ENCODE results near the gene PNRC1.
"Not testable (repeated sequence)": the region's sequence is repeated elsewhere in the genome, so short reads cannot be mapped to it uniquely, and the experiment has no call there.

The PNRC1 gene

DNA sequence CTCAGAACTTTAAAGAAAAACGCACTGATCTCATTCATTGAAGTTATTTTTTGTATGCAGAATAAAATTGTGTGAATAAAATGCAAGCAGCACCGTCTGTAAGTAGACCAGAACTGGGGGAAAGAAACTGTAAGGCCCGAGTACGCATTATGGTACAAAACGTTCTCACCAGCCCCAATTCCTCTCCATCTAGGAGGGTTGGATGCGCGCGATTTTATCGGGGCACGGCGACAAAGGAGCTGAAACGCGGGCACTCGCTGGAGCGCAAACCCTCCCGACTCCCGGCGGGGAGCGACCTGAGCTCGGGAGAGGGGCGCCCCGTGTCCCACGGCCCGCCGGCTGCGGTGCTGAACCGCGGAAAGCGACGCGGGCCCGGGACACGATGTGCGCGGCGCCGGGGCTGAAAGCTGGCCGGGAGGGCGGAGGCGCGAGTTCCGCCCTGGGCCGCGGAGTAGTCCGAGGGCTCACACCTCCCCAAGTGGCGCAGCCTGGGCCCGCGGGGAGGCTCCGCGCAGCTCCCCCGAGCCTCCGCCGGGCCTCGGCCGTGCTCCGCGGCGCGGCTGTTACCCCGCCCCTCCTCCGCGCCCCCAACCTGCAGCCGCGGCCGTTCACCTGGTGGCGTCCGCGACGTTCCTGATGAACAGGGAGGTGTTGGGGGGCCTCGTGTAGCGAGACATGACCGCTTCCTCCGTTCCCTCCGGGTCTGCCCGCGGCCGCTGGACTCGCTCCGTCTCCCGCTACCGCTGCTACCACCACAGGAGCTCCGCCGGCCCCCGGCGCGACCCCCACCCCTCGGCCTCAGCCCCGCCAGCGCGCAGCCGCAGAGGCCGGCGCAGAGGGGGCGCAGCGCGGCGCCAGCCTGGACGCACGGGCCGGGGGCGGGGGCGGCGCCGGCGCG, 36.9 kb downstream of the PNRC1 start, which contains the start of gene SRSF12:
Gene SRSF12, minus strand, starts transcription at position 861 of the 898 bp plus-strand sequence. Its CDS starts 184 bp downstream, at position 677.
- DNase-seq (ENCODE audit: extremely low read depth, insufficient read length) = peak; percentile 62
- peak within 1 kb of the TSS; percentile 56 for H3K4me3 ChIP-seq (replicated peaks; ENCODE audit: low read depth, low read length)
- TF ChIP-seq, protein P1, sequence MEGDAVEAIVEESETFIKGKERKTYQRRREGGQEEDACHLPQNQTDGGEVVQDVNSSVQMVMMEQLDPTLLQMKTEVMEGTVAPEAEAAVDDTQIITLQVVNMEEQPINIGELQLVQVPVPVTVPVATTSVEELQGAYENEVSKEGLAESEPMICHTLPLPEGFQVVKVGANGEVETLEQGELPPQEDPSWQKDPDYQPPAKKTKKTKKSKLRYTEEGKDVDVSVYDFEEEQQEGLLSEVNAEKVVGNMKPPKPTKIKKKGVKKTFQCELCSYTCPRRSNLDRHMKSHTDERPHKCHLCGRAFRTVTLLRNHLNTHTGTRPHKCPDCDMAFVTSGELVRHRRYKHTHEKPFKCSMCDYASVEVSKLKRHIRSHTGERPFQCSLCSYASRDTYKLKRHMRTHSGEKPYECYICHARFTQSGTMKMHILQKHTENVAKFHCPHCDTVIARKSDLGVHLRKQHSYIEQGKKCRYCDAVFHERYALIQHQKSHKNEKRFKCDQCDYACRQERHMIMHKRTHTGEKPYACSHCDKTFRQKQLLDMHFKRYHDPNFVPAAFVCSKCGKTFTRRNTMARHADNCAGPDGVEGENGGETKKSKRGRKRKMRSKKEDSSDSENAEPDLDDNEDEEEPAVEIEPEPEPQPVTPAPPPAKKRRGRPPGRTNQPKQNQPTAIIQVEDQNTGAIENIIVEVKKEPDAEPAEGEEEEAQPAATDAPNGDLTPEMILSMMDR (IDR thresholded peaks at IDR 0.05; ENCODE audit: insufficient read depth, low read length, poor library complexity, severe bottlenecking) = no peak
- no peaks in the 10 kb centered on the region for H3K36me3 ChIP-seq (ENCODE audit: control insufficient read depth, insufficient read depth, low read length)
- H3K27me3 ChIP-seq (replicated peaks; ENCODE audit: control insufficient read depth, insufficient read depth, low read length) = no peaks in the 10 kb centered on the region

DNA sequence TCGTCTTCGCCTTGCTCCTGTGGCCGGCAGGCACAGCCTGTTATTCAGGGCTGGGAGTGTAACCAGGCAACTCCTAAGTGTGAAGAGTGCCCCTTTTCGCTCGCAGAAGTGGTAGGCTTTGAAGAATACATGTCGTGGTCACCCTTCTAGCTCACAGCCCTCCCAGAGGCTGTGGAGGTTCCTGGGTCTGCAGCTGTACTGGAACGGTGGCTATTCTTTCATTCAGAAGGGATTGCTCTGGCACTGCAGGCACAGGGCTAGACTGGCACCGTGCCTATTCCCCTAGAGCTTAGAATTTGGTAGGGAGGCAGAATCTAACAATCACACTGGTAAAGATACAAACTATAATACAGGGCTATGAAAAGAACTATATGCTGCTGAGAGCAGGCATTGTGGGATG, 38.4 kb downstream of the PNRC1 start:
- no peak overlapping the region for H3K4me3 ChIP-seq (replicated peaks; ENCODE audit: low read depth, low read length)
- no peaks in the 10 kb centered on the region for H3K36me3 ChIP-seq (ENCODE audit: control insufficient read depth, insufficient read depth, low read length)
- TF ChIP-seq, protein P1 (IDR thresholded peaks at IDR 0.05; ENCODE audit: insufficient read depth, low read length, poor library complexity, severe bottlenecking) = no peak
- H3K27me3 ChIP-seq (replicated peaks; ENCODE audit: control insufficient read depth, insufficient read depth, low read length) = no peaks in the 10 kb centered on the region
- DNase-seq (ENCODE audit: extremely low read depth, insufficient read length) = no peak

DNA sequence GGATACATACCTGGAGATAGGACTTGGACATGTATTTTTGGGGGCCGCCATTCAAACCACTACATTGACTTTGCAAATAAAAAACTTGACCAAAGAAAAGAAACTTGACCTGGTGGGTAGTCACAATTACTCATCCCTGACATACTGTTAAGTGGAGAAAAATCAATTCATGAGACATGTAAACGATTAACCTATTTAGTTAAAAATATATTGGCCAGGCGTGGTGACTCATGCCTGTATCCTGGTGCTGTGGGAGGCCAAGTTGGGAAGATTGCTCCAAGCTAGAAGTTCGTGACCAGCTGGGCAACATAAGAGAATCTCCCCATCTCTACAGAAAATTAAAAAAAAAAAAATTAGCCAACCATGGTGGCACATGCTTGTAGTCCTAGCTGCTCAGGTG, 39.8 kb downstream of the PNRC1 start:
- H3K36me3 ChIP-seq (ENCODE audit: control insufficient read depth, insufficient read depth, low read length) = no peaks in the 10 kb centered on the region
- DNase-seq (ENCODE audit: extremely low read depth, insufficient read length) = no peak
- no peak overlapping the region for H3K4me3 ChIP-seq (replicated peaks; ENCODE audit: low read depth, low read length)
- no peaks in the 10 kb centered on the region for H3K27me3 ChIP-seq (replicated peaks; ENCODE audit: control insufficient read depth, insufficient read depth, low read length)
- TF ChIP-seq, protein P1 (IDR thresholded peaks at IDR 0.05; ENCODE audit: insufficient read depth, low read length, poor library complexity, severe bottlenecking) = no peak

DNA sequence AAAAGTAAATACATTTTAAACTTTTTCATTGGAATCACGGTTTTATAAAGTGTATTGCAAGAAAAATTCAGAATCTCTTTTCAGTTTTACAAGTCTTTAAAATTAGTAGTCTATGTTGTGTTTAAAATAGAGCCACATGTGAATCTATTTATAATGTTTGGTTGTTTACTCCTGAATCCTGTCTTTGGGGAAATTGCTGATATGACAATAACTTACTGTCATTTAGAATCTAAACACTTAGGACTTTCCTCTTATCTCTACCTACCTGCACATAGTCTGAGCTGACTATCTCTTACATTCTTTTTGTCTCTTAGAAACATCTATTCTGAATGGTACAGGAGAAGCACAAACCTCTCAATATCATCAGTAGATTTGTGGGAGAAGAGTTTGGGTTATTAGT, 41.4 kb downstream of the PNRC1 start:
- Histone ChIP-seq H3K27me3 (replicated peaks; ENCODE audit: control insufficient read depth, insufficient read depth, low read length) (no peaks in the 10 kb centered on the region), H3K36me3 (ENCODE audit: control insufficient read depth, insufficient read depth, low read length) (no peaks in the 10 kb centered on the region), H3K4me3 (replicated peaks; ENCODE audit: low read depth, low read length) (no peak overlapping the region)
- DNase-seq (ENCODE audit: extremely low read depth, insufficient read length) = no peak
- TF ChIP-seq, protein P1 (IDR thresholded peaks at IDR 0.05; ENCODE audit: insufficient read depth, low read length, poor library complexity, severe bottlenecking) = no peak

DNA sequence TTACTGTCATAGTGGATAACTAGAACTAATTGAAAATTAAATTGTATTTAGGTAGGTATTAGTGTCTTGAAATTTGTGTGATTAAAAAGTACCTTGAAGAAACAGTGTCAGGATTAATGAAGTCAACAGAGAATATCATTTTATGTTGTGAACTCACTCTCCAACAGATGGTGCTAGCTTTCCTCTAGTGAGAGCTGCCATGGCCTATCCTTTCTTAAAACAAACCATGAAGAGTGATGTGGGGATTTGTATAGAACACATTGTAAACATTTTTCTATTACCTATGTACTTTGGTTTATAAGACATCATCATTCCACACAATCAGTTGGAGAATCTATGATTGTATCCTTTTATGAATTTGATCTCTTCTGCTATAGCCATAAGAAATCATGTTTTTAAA, 42.1 kb downstream of the PNRC1 start:
- DNase-seq (ENCODE audit: extremely low read depth, insufficient read length) = no peak
- Histone ChIP-seq H3K36me3 (ENCODE audit: control insufficient read depth, insufficient read depth, low read length) (no peaks in the 10 kb centered on the region), H3K4me3 (replicated peaks; ENCODE audit: low read depth, low read length) (no peak overlapping the region), H3K27me3 (replicated peaks; ENCODE audit: control insufficient read depth, insufficient read depth, low read length) (no peaks in the 10 kb centered on the region)
- TF ChIP-seq, protein P1 (IDR thresholded peaks at IDR 0.05; ENCODE audit: insufficient read depth, low read length, poor library complexity, severe bottlenecking) = peak; percentile 59

DNA sequence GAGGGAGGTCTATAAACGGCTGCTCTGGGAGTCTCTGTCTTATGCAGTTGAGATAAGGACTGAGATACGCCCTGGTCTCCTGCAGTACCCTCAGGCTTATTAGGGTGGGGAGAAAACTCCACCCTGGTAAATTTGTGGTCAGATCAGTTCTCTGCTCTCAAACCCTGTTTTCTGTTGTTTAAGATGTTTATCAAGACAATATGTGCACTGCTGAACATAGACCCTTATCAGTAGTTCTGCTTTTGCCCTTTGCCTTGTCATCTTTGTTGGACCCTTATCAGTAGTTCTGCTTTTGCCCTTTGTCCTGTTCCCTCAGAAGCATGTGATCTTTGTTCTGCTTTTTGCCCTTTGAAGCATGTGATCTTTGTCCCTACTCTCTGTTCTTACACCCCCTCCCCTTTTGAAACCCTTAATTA, 47.7 kb downstream of the PNRC1 start:
- DNase-seq (ENCODE audit: extremely low read depth, insufficient read length); H3K36me3 ChIP-seq (ENCODE audit: control insufficient read depth, insufficient read depth, low read length); H3K4me3 ChIP-seq (replicated peaks; ENCODE audit: low read depth, low read length); H3K27me3 ChIP-seq (replicated peaks; ENCODE audit: control insufficient read depth, insufficient read depth, low read length): not testable (repeated sequence)

Data from GM06990 (cell line).